Trophoblast cell (in vitro differentiated cells and primary cell): ENCODE results near the gene TMEM91.

Source experiments
- DNase-seq, 2 donors: peaks; one replicate each; pipeline ENCODE4 v3.0.0-alpha.2; 2016
- H2AFZ ChIP-seq: 2 replicates; pipeline ENCODE4 v1.6.1; 2013; ENCODE audit warnings: low read length, moderate library complexity, mild to moderate bottlenecking; ENCODE audit not compliant: insufficient read depth, poor library complexity
- H2AK5ac ChIP-seq: 2 replicates; pipeline ENCODE4 v1.6.1; 2013; ENCODE audit warnings: mild to moderate bottlenecking, low read length
- H2BK120ac ChIP-seq: 2 replicates; pipeline ENCODE4 v1.6.1; 2013; ENCODE audit warnings: low read length, mild to moderate bottlenecking, moderate library complexity; ENCODE audit not compliant: insufficient read depth, poor library complexity
- H2BK12ac ChIP-seq: 2 replicates; pipeline ENCODE4 v1.6.1; 2013; ENCODE audit warnings: mild to moderate bottlenecking, low read length, moderate library complexity
- H2BK5ac ChIP-seq: 2 replicates; pipeline ENCODE4 v1.6.1; 2013; ENCODE audit warnings: low read length, low read depth, moderate library complexity, mild to moderate bottlenecking; ENCODE audit not compliant: poor library complexity
- H3K14ac ChIP-seq: 2 replicates; pipeline ENCODE4 v1.6.1; 2013; ENCODE audit warnings: mild to moderate bottlenecking, low read length
- H3K18ac ChIP-seq: 2 replicates; pipeline ENCODE4 v1.6.1; 2013; ENCODE audit warnings: mild to moderate bottlenecking, low read length
- H3K23ac ChIP-seq: 2 replicates; pipeline ENCODE4 v1.6.1; 2013; ENCODE audit warnings: low read length
- H3K27ac ChIP-seq: 2 replicates; pipeline ENCODE4 v1.5.1; 2013; ENCODE audit warnings: low read depth, mild to moderate bottlenecking, inconsistent platforms, low read length, moderate library complexity
- H3K27me3 ChIP-seq: 2 replicates; pipeline ENCODE4 v1.6.1; 2013; ENCODE audit warnings: inconsistent platforms, mild to moderate bottlenecking, low read length, moderate library complexity; ENCODE audit not compliant: insufficient read depth
- H3K36me3 ChIP-seq, 2 experiments: 1 replicate in 1 of 2; 2 replicates in 1 of 2; pipeline ENCODE4 v1.6.1; 2013; ENCODE audit warnings: low read length in 2 of 2, mild to moderate bottlenecking in 2 of 2, moderate library complexity in 1 of 2; ENCODE audit not compliant: insufficient read depth in 2 of 2, control insufficient read depth in 1 of 2
- H3K4ac ChIP-seq: 2 replicates; pipeline ENCODE4 v1.6.1; 2013; ENCODE audit warnings: low read depth, mild to moderate bottlenecking, low read length, moderate library complexity
- H3K4me1 ChIP-seq, 2 experiments: 1 replicate in 1 of 2; 2 replicates in 1 of 2; pipeline ENCODE4 v1.6.1; 2013; ENCODE audit warnings: low read length in 2 of 2, mild to moderate bottlenecking in 2 of 2, moderate library complexity in 1 of 2; ENCODE audit not compliant: insufficient read depth in 2 of 2, control insufficient read depth in 1 of 2
- H3K4me2 ChIP-seq: 2 replicates; pipeline ENCODE4 v1.6.1; 2013; ENCODE audit warnings: inconsistent platforms, mild to moderate bottlenecking, low read length, moderate library complexity
- H3K4me3 ChIP-seq: 2 replicates; pipeline ENCODE4 v1.5.1; 2013; ENCODE audit warnings: mild to moderate bottlenecking, low read depth, low read length, inconsistent platforms
- H3K79me1 ChIP-seq: one replicate; pipeline ENCODE4 v1.6.1; 2013; ENCODE audit warnings: low read length
- H3K79me2 ChIP-seq: 2 replicates; pipeline ENCODE4 v1.6.1; 2013; ENCODE audit warnings: low read length, mild to moderate bottlenecking; ENCODE audit not compliant: control insufficient read depth, insufficient read depth, poor library complexity
- H3K9ac ChIP-seq: 2 replicates; pipeline ENCODE4 v1.6.1; 2013; ENCODE audit warnings: mild to moderate bottlenecking, low read length
- H3K9me3 ChIP-seq: 2 replicates; pipeline ENCODE4 v1.6.1; 2013; ENCODE audit warnings: low read depth, mild to moderate bottlenecking, control low read depth, inconsistent platforms, low read length; ENCODE audit not compliant: insufficient read depth
- H4K12ac ChIP-seq: 2 replicates; pipeline ENCODE4 v1.6.1; 2013; ENCODE audit warnings: low read depth, mild to moderate bottlenecking, low read length, moderate library complexity
- H4K8ac ChIP-seq: 2 replicates; pipeline ENCODE4 v1.6.1; 2013; ENCODE audit warnings: low read depth, mild to moderate bottlenecking, low read length, moderate library complexity
- H4K91ac ChIP-seq: one replicate; pipeline ENCODE4 v1.6.1; 2013; ENCODE audit warnings: low read depth, mild to moderate bottlenecking, low read length, moderate library complexity
- WGBS: extraction: QIAGEN DNeasy Blood & Tissue Kit; methylation state at CpG from one replicate; pipeline ENCODE4 v1.1.7; 2013; ENCODE audit warnings: missing lambda C conversion rate; ENCODE audit not compliant: insufficient read length, insufficient coverage; ENCODE audit errors: extremely low coverage; 5-methylcytosine and 5-hydroxymethylcytosine counted together

The TMEM91 gene

DNA sequence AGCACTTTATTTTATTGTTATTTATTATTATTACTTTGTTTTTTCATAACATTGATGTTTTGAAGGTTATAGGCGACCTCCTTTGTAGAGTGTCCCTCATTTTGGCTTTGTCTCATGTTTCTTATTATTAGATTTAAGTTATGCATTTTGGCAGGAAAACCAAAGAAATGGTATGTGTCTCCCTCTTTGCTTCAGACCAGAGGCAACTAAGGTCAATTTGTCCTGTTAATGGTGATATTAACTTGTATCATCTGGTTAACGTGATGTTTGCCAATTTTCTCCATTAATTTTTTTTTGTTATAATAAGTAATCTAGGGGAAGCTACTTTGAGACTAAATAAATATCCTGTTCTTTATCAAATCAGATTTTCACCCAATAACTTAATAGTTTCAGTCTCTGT lies 3.8 kb upstream of the TMEM91 start:
- Histone ChIP-seq H3K9ac (no peak overlapping the region), H4K8ac (no peak overlapping the region)

DNA sequence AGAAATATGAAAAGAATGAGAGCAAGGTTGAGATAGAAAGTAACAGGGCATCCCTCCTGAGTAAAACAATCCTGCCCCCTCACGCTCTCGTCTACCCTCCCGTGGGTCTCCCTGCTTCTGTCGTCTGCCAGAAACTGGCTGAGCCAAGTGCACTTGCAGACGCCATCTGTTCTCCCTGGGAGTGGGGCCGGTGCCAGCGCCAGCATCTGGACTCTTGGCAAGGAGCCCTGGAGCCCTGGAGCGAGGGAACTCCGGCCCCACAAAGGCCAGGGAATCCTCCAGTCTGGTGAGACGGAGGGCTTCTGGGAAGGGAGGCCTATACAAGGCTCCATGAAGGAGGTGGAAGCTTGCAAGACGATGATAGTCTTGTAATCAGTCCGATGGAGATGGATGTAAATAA lies 2.3 kb upstream of the TMEM91 start:
- Histone ChIP-seq H3K27ac (no peak overlapping the region), H4K91ac (no peak overlapping the region), H3K9ac (no peak overlapping the region), H3K4me3 (no peak overlapping the region), H3K4me2 (no peak overlapping the region), H2AK5ac (no peak overlapping the region), H3K23ac (no peak overlapping the region), H3K79me2 (no peaks in the 10 kb centered on the region), H2BK5ac (no peak overlapping the region), H3K36me3 (peaks cover 0 to 2% of the 10 kb centered on the region in 2 experiments), H2BK12ac (no peak overlapping the region), H3K4ac (no peak overlapping the region), H3K27me3 (no peaks in the 10 kb centered on the region), H3K4me1 (no peaks in the 10 kb centered on the region), H3K79me1 (peaks cover 3% of the 10 kb centered on the region), H3K14ac (no peak overlapping the region), H4K8ac (no peak overlapping the region), H2AFZ (no peak overlapping the region), H3K9me3 (peaks cover 3% of the 10 kb centered on the region), H3K18ac (no peak overlapping the region), H2BK120ac (no peak overlapping the region), H4K12ac (no peak overlapping the region)
- WGBS, result no CpG with 5 or more reads among the region's 12 CpGs
- peak; percentile 60 to 72 for DNase-seq

More for the DNA sequence above, 3.8 kb upstream of the TMEM91 start:
- no peak overlapping the region for H3K4ac ChIP-seq
- no peak overlapping the region for H2AFZ ChIP-seq
- peaks cover 3% of the 10 kb centered on the region for H3K79me1 ChIP-seq
- no CpG with 5 or more reads among the region's 2 CpGs for WGBS
- no peak for DNase-seq
- H2AK5ac ChIP-seq, result no peak overlapping the region
- H4K91ac ChIP-seq, result no peak overlapping the region
- H2BK12ac ChIP-seq, result no peak overlapping the region
- H2BK120ac ChIP-seq, result no peak overlapping the region
- H3K27ac ChIP-seq, result no peak overlapping the region
- H2BK5ac ChIP-seq, result no peak overlapping the region
- no peak overlapping the region for H3K23ac ChIP-seq
- peaks cover 1% of the 10 kb centered on the region for H3K9me3 ChIP-seq
- H4K12ac ChIP-seq, result no peak overlapping the region
- no peak overlapping the region for H3K4me2 ChIP-seq
- no peak overlapping the region for H3K18ac ChIP-seq
- H3K4me3 ChIP-seq, result no peak overlapping the region
- no peaks in the 10 kb centered on the region for H3K79me2 ChIP-seq
- no peaks in the 10 kb centered on the region for H3K36me3 ChIP-seq
- no peaks in the 10 kb centered on the region for H3K4me1 ChIP-seq
- H3K27me3 ChIP-seq, result no peaks in the 10 kb centered on the region
- H3K14ac ChIP-seq, result no peak overlapping the region

DNA sequence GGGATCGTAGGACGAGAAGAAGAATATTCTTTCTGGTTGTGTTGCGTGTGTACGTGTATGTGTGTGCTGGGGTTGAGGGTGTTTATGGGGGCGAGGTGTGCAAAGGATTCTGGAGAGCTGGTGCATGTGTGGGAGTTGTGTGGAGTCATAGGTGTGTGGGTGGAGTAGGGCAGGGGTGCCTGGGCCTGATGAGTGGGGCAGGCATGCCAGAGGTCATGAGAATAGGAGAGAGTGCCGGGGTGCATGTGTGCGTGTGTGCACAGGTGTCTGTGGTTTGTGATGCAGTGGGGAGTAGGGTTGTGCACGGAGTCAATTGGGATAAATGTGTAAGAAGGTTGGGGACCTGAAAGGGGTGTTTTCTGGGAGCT lies 649 bp downstream of the TMEM91 start:
- H2BK5ac ChIP-seq, result no peak overlapping the region
- H3K27me3 ChIP-seq, result no peaks in the 10 kb centered on the region
- H2BK120ac ChIP-seq, result no peak overlapping the region
- peak overlapping the region; percentile 79 for H2AFZ ChIP-seq
- H4K8ac ChIP-seq, result peak overlapping the region; percentile 75
- no peak overlapping the region for H3K4ac ChIP-seq
- H4K12ac ChIP-seq, result no peak overlapping the region
- no peak overlapping the region for H3K27ac ChIP-seq
- H3K18ac ChIP-seq, result no peak overlapping the region
- H3K4me3 ChIP-seq, result peak overlapping the region; percentile 69
- H3K79me1 ChIP-seq, result peaks cover 3% of the 10 kb centered on the region
- no peak overlapping the region for H3K23ac ChIP-seq
- no peak overlapping the region for H3K14ac ChIP-seq
- H4K91ac ChIP-seq, result no peak overlapping the region
- DNase-seq, result no peak
- peak overlapping the region; percentile 86 for H3K4me2 ChIP-seq
- WGBS, result no CpG with 5 or more reads among the region's 8 CpGs
- no peak overlapping the region for H2BK12ac ChIP-seq
- no peak overlapping the region for H2AK5ac ChIP-seq
- H3K36me3 ChIP-seq, result peaks cover 0 to 2% of the 10 kb centered on the region in 2 experiments
- peaks cover 3% of the 10 kb centered on the region for H3K9me3 ChIP-seq
- H3K4me1 ChIP-seq, result no peaks in the 10 kb centered on the region
- no peaks in the 10 kb centered on the region for H3K79me2 ChIP-seq
- no peak overlapping the region for H3K9ac ChIP-seq

DNA sequence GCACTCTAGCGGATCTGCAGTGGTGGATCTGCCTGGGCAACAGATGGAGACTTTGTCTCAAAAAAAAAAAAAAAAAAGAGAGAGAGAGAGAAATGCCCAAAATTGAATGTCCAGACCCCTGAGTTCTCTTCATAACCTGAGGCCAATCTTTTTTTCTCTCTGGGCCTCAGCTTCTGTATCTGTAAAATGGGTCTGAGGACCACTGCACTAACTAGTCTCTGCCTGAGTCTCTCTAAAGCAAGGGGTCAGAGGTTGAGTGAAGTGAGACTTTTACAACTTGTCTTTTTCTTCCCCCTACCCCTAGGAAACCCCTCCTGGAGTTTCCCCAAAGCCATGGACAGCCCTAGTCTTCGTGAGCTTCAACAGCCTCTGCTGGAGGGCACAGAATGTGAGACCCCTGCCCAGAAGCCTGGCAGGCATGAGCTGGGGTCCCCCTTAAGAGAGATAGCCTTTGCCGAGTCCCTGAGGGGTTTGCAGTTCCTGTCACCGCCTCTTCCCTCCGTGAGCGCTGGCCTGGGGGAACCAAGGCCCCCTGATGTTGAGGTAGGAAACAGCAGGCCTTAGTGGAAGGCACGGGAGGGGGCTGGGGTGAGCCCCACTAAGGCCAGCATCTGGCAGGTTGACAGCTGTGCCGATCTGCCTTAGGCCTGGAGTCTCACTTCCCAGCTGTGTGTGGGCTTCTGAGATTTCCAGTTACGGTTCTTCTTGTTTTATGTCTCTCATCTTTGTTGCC lies 1.8 kb downstream of the TMEM91 start:
- H3K4ac ChIP-seq, result no peak overlapping the region
- no peak overlapping the region for H2BK120ac ChIP-seq
- H4K8ac ChIP-seq, result no peak overlapping the region
- no peak overlapping the region for H2AFZ ChIP-seq
- H3K79me1 ChIP-seq, result peaks cover 3% of the 10 kb centered on the region
- no CpG with 5 or more reads among the region's 9 CpGs for WGBS
- H3K23ac ChIP-seq, result no peak overlapping the region
- H3K79me2 ChIP-seq, result no peaks in the 10 kb centered on the region
- H3K27me3 ChIP-seq, result no peaks in the 10 kb centered on the region
- no peak overlapping the region for H2BK12ac ChIP-seq
- H3K4me3 ChIP-seq, result no peak overlapping the region
- no peak overlapping the region for H3K9ac ChIP-seq
- H4K91ac ChIP-seq, result no peak overlapping the region
- no peak overlapping the region for H3K18ac ChIP-seq
- H2BK5ac ChIP-seq, result no peak overlapping the region
- no peak overlapping the region for H3K4me2 ChIP-seq
- no peak overlapping the region for H3K27ac ChIP-seq
- no peak overlapping the region for H3K14ac ChIP-seq
- peaks cover 3% of the 10 kb centered on the region for H3K9me3 ChIP-seq
- no peak overlapping the region for H2AK5ac ChIP-seq
- H3K4me1 ChIP-seq, result no peaks in the 10 kb centered on the region
- H4K12ac ChIP-seq, result no peak overlapping the region
- no peak for DNase-seq
- peaks cover 0 to 2% of the 10 kb centered on the region in 2 experiments for H3K36me3 ChIP-seq
